HG02623 (cell line): ENCODE data around the gene DNAJC8.

Experiments used
- ATAC-seq: cut with Tn5 transposase; IDR thresholded peaks from one replicate; pipeline ENCODE4 v1.9.1; 2021; ENCODE audit warnings: moderate library complexity; ENCODE audit not compliant: unreplicated experiment

The DNAJC8 gene

GRCh38 chr1:28232558-28233263, at the start of gene DNAJC8:
Gene DNAJC8, minus strand, starts transcription at chr1:28233029. Its CDS starts 31 bp downstream, at chr1:28232998.
- no peak for ATAC-seq

- no peak for ATAC-seq
Observed at GRCh38 chr1:28281608-28282425, 49.0 kb upstream of the DNAJC8 start.

GRCh38 chr1:28280977-28281381, 48.1 kb upstream of the DNAJC8 start:
- ATAC-seq: no peak

GRCh38 chr1:28280501-28280900, 47.7 kb upstream of the DNAJC8 start:
- ATAC-seq: no peak

GRCh38 chr1:28279721-28280120, 46.9 kb upstream of the DNAJC8 start:
- ATAC-seq: no peak

GRCh38 chr1:28278763-28279162, 45.9 kb upstream of the DNAJC8 start:
- no peak for ATAC-seq

- no peak for ATAC-seq
Observed at GRCh38 chr1:28273216-28273860, 40.5 kb upstream of the DNAJC8 start.

GRCh38 chr1:28272215-28272852, 39.5 kb upstream of the DNAJC8 start:
- ATAC-seq: no peak

GRCh38 chr1:28269529-28269928, 36.7 kb upstream of the DNAJC8 start:
- ATAC-seq: no peak

- ATAC-seq: no peak
Observed at GRCh38 chr1:28267633-28268032, 34.8 kb upstream of the DNAJC8 start.

GRCh38 chr1:28266920-28267322, 34.1 kb upstream of the DNAJC8 start:
- ATAC-seq: no peak

- ATAC-seq: no peak
Observed at GRCh38 chr1:28265577-28265976, 32.7 kb upstream of the DNAJC8 start.

- ATAC-seq: no peak
Observed at GRCh38 chr1:28264897-28265296, 32.1 kb upstream of the DNAJC8 start.

- ATAC-seq: no peak
Observed at GRCh38 chr1:28260803-28261174, 28.0 kb upstream of the DNAJC8 start.

GRCh38 chr1:28259934-28260802, 27.3 kb upstream of the DNAJC8 start:
- no peak for ATAC-seq

- peak; percentile 93 for ATAC-seq
Observed at GRCh38 chr1:28259252-28259933, 26.6 kb upstream of the DNAJC8 start, which contains the start of gene SESN2. Gene SESN2, plus strand, starts transcription at chr1:28259518. Its CDS starts 330 bp downstream, at chr1:28259848.

GRCh38 chr1:28258628-28259251, 25.9 kb upstream of the DNAJC8 start:
- no peak for ATAC-seq

GRCh38 chr1:28257736-28258135, 24.9 kb upstream of the DNAJC8 start:
- ATAC-seq: no peak

- ATAC-seq: no peak
Observed at GRCh38 chr1:28256197-28256827, 23.5 kb upstream of the DNAJC8 start.
